Measurements from ENCODE around the gene CMSS1.

Gene CMSS1

DNA sequence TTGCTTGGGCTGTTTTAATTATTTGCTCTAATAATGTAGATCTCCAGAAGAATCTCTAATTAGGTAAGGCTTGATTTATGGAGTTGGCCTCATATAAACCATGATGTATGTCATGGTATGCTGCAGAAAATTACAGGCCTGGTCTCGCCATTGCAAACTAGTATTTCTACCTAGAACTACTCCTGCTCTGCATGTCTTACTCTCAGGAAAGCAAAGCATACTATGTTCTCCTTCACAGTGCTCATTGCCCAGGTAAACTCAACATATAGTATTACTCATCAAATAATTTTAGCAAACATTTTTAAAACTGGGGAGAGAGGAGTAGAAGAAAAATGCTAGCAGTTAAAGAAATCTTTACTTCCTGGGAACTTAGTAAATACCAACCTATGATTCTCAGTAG is 205.9 kb downstream of the CMSS1 start:
- Mint-ChIP-seq H3K4me1 (peaks cover 1% of the 10 kb centered on the region), H3K27ac (no peak overlapping the region), H3K27me3 (no peaks in the 10 kb centered on the region), H3K4me3 (no peak overlapping the region), H3K9me3 (no peaks in the 10 kb centered on the region), H3K36me3 (peaks cover 5% of the 10 kb centered on the region)

DNA sequence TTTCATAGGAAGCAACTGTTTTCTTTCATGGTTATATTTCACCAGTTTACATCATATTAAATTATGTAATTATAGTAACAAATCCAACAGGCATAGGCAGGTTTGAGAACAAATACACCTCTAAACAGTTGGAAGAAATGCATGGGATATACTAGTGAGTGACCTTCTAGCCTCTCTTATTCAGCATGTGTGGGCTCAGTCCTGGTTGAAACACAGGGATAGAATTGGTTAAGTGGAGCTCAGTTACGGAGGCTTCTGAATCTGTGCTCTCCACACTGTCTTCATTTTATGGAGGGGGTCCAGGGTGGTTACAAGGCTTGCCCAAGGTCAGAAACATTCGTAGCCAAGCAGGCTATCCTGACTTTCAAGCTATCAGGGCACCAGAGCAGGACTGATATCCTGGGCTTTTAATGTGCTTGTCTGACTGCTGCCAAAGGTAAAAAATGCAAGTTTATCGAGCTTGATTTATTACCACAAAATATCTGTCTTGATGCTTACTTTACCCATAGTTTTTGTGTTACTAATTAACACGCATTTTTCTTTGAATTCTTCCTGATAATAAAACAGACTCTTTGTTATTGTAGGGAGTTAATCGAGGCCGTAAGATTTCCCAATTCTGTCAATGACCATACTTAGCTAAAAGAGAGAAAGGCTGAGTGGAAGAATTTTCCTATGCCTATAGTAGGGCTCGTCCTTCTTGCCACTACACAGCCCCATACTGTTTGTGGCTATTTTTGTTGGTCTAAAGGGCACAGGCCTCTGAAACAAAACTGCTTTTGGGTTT is 207.1 kb downstream of the CMSS1 start:
- H3K27me3 Mint-ChIP-seq = no peaks in the 10 kb centered on the region
- peaks cover 5% of the 10 kb centered on the region for H3K36me3 Mint-ChIP-seq
- H3K27ac Mint-ChIP-seq = no peak overlapping the region
- no peaks in the 10 kb centered on the region for H3K4me1 Mint-ChIP-seq
- H3K9me3 Mint-ChIP-seq = no peaks in the 10 kb centered on the region
- H3K4me3 Mint-ChIP-seq = no peak overlapping the region

DNA sequence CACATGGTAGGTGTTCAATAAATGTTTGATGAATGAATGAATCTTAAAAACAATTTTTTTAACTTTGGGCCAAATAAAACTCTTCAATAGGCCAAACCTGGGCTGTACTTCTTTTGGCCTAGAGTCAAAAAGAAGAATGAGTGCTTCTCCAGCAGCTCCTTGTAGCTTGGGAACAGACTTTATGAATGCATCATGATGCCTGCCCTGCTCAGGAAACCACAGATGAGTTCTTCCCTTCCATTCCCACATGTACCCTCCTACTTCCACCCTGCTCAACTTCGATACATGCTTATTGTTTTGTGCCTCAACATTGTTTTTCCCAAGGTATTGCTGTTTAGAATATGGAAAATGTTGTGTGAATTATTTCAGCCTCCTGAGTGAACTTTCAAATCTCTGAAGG is 209.7 kb downstream of the CMSS1 start:
- H3K4me3 Mint-ChIP-seq = no peak overlapping the region
- H3K27ac Mint-ChIP-seq = no peak overlapping the region
- H3K4me1 Mint-ChIP-seq = peaks cover 4% of the 10 kb centered on the region
- no peaks in the 10 kb centered on the region for H3K27me3 Mint-ChIP-seq
- peaks cover 11% of the 10 kb centered on the region for H3K36me3 Mint-ChIP-seq
- H3K9me3 Mint-ChIP-seq = no peaks in the 10 kb centered on the region

DNA sequence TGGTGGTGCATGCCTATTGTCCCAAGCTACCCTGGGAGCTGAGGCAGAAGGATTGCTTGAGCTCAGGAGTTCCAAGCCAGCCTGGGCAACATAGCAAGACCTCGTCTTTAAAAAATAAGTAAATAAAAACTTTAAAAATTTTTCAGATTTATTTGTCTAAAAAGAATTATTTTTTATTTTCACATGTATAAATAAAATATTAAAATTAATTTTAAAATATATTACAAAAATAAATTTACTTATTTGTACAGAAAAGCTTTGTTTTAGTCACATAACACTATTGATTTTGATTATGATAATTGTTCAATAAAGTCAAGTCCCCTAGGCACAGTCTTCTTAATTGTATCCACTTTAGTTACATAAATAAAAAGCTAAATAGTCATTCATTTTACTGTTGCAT is 211.4 kb downstream of the CMSS1 start:
- H3K4me1 Mint-ChIP-seq = peaks cover 4% of the 10 kb centered on the region
- no peaks in the 10 kb centered on the region for H3K9me3 Mint-ChIP-seq
- no peaks in the 10 kb centered on the region for H3K27me3 Mint-ChIP-seq
- no peak overlapping the region for H3K27ac Mint-ChIP-seq
- no peak overlapping the region for H3K4me3 Mint-ChIP-seq
- peaks cover 10% of the 10 kb centered on the region for H3K36me3 Mint-ChIP-seq

DNA sequence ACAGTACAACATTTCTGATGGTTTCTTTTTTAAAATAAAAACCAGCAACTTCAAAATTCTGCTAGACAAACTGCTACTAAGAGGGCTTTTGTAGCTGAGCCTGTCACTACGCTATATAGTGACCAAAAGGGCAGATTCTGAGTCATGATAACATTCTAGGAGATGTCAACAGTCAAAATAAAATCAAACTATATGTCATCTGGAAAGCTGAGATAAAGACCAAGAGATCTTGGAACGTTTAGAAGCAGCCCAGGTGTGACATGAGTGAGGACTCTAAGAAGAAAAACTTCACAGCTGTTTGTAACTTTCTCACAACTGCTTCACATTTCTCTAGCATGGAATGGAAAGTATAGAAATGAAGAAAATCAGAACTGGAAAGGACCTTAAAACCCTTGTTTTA is 212.0 kb downstream of the CMSS1 start:
- Mint-ChIP-seq H3K9me3 (no peaks in the 10 kb centered on the region), H3K27me3 (no peaks in the 10 kb centered on the region), H3K4me3 (no peak overlapping the region)

DNA sequence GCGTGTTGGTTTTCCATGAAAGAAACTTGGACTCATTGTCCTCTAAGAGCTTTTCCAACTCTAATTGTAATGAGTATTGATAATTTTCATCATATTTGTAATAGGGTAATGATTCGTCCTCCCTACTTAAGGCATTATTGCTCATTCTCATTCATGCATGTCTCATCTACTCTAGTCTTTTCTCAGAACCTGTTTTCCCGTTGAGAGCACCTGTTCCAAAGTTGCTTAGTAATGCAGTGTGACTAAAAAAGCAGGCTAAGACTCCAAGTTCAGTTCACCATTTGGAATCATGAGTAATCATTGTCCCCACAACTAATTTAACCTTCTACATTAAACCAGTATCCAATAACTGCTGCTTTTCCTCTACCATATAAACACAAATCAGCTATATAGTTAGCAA is 212.7 kb downstream of the CMSS1 start:
- no peaks in the 10 kb centered on the region for H3K9me3 Mint-ChIP-seq
- no peak overlapping the region for H3K4me3 Mint-ChIP-seq
- H3K27ac Mint-ChIP-seq = no peak overlapping the region
- peaks cover 4% of the 10 kb centered on the region for H3K4me1 Mint-ChIP-seq
- H3K36me3 Mint-ChIP-seq = peaks cover 10% of the 10 kb centered on the region
- no peaks in the 10 kb centered on the region for H3K27me3 Mint-ChIP-seq

More for the DNA sequence above, 212.0 kb downstream of the CMSS1 start:
- H3K27ac Mint-ChIP-seq = no peak overlapping the region
- peaks cover 10% of the 10 kb centered on the region for H3K36me3 Mint-ChIP-seq
- peaks cover 4% of the 10 kb centered on the region for H3K4me1 Mint-ChIP-seq

DNA sequence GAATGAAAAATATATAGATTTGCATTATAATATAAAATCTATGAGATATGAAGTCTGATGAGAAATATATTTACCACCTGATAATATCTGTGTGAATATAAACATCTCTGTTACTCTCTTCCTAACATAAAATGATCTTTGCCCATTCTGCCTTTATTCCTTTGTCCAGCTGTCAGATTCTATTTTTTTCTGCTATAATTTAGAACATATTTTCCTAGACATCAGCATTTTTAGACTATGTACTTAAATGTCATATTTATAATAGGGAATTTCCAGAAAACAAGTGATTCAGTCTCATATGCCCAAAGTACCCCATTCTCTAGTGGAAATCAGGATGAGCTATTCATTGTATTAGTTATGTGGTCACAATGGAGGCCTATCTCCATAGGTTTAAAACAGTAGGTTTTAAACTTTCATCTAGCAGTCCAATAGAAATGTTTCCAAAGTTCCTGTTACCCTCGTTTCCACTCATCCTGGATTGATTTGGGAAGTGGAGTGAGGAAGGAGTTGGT is 213.3 kb downstream of the CMSS1 start:
- H3K4me1 Mint-ChIP-seq = peaks cover 4% of the 10 kb centered on the region
- peaks cover 10% of the 10 kb centered on the region for H3K36me3 Mint-ChIP-seq
- H3K4me3 Mint-ChIP-seq = no peak overlapping the region
- H3K27me3 Mint-ChIP-seq = no peaks in the 10 kb centered on the region
- no peak overlapping the region for H3K27ac Mint-ChIP-seq
- H3K9me3 Mint-ChIP-seq = no peaks in the 10 kb centered on the region

DNA sequence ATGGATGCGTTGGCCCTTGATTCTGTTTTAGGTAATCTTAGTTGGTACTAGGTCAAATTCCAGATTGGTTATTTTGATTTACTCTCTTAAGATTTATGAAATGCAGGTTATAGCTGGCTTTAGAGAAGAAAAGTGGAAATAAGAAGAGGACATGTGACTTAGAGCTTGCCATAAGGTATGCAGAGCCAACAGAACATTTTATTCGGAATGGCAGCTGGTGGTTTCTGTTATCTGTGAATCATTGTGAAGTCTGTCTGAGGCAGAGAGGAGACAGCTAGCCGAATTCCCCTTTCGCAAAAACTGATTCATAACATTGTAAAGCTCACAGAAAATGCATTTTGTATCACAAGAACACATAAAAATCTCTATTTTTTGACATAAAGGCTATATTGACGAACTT is 214.6 kb downstream of the CMSS1 start:
- Mint-ChIP-seq H3K27ac (no peak overlapping the region), H3K27me3 (no peaks in the 10 kb centered on the region), H3K36me3 (peaks cover 10% of the 10 kb centered on the region), H3K4me3 (no peak overlapping the region), H3K4me1 (peaks cover 4% of the 10 kb centered on the region), H3K9me3 (no peaks in the 10 kb centered on the region)

DNA sequence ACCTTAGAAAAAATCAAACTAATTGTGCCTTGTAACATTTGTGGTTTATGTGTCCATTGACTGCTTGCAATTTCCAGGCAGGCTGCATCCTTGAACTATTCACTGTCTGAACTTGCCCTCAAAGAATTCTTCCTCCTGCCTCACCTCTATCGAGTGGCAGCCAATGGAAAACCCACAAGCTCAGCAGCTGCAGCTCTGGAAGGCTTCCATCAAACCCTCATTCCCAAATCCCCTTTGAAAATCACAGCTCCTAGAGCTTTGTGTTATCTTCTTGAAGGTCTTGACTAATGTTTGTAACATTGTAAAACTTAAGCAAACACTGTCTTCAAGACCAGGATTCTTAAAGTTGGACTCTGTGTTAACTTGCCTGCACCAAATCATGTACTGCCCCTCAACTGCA is 215.5 kb downstream of the CMSS1 start:
- Mint-ChIP-seq H3K27me3 (no peaks in the 10 kb centered on the region), H3K9me3 (no peaks in the 10 kb centered on the region), H3K27ac (no peak overlapping the region), H3K4me1 (peaks cover 4% of the 10 kb centered on the region), H3K36me3 (peaks cover 10% of the 10 kb centered on the region), H3K4me3 (no peak overlapping the region)

DNA sequence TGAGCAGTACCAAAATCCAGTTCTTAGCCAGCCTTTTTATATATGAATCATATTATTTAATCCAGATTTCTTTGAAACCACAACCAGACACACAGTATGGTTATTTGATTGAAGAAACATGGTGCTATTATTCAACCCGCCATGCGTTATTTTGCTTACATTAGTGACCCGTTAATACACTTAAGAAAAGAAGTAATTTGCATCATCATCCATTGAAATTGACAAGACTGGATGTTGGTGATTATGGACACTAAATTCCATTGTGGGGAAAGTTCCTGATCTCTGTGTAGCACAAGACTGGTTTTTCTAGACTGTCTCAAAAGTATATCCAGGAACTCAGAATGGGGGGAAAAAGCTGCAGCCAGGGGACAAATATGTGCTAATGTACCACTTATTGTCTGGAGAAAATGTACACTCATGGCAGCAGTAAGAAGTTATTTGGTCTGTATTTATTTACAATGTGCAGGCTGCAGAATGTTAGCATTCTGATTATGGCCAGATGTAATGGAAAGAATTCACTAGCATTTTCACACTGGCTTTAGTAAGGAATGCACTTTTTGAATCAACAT is 216.3 kb downstream of the CMSS1 start:
- Mint-ChIP-seq H3K36me3 (peaks cover 10% of the 10 kb centered on the region), H3K4me1 (peaks cover 4% of the 10 kb centered on the region), H3K27ac (no peak overlapping the region), H3K4me3 (no peak overlapping the region), H3K27me3 (no peaks in the 10 kb centered on the region), H3K9me3 (no peaks in the 10 kb centered on the region)

DNA sequence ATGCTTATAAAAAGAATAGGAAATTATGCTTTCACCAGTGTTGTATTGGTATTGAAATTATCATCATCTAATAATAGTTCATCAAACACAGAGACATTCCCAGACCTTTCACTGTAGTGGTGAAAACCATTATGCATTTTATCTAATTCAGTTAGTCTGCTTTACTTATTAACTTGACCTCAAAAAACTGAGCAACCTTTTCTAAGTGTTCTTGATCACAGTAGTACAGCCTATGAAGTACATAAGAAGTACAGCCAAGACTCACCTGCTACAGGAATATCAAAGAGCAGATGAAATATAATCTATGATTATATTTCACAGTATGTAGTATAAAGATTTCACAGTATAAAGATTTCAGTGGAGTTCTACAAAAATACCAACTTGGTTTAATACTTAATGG is 221.4 kb downstream of the CMSS1 start:
- peaks cover 2% of the 10 kb centered on the region for H3K36me3 Mint-ChIP-seq
- no peak overlapping the region for H3K4me3 Mint-ChIP-seq
- H3K27me3 Mint-ChIP-seq = no peaks in the 10 kb centered on the region
- no peak overlapping the region for H3K27ac Mint-ChIP-seq
- H3K9me3 Mint-ChIP-seq = no peaks in the 10 kb centered on the region
- no peaks in the 10 kb centered on the region for H3K4me1 Mint-ChIP-seq

DNA sequence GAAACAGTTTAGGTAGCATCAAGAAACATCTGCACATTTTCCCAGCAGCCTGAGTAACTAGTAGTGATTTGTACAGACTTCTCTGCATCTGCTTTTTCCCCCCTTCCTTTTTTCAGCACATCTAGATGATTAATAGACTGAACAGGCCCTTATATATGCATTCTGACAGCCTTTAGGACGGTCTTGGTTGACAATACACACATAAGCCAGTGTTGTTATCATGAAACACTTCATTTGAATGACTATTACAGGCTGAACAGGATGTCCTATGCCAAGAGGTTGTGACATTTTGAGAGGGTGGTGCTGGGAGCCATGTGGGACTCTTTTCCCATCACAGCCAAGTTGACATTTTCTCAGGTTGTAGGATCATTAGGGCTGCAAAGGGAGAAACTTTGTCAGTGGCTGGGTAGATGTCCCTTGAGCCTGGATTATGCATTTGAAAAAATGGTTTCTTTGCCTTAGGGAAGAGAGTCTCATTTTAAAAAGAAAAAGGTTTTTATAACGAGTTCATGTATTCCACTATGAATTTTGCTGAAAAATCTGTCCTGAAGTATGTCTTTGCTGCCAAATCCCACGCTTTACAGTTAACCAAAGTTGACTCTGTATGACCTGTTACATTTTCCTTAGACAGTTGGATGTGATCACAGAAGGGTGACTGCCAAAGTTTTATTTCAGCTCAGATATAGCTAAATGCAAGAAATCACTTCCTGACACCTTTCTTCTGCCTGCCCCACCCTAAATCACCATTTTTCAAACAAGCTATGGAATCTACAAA is 223.0 kb downstream of the CMSS1 start:
- no peaks in the 10 kb centered on the region for H3K9me3 Mint-ChIP-seq
- H3K36me3 Mint-ChIP-seq = peaks cover 2% of the 10 kb centered on the region
- no peaks in the 10 kb centered on the region for H3K27me3 Mint-ChIP-seq
- no peak overlapping the region for H3K4me3 Mint-ChIP-seq
- H3K27ac Mint-ChIP-seq = no peak overlapping the region
- H3K4me1 Mint-ChIP-seq = no peaks in the 10 kb centered on the region

DNA sequence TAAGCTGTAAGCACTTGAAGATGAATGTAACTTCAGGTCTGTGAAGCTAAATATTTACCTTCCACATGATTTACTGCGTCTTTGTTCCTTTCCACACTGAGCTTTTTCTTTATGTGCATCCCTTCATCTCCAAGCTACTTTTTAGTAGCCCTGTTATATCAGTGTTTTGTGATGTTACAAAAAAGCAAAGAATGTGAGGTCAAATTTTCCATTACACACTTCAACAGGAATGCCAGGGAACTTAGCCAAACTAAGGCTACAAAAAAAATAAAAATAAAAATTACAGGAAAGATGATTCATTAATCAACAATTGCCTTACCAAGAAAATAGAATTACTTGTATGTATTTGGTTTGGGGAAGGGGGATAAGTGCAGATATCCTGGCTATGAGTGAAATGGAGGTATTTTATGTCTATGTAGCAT is 223.7 kb downstream of the CMSS1 start:
- H3K36me3 Mint-ChIP-seq = peaks cover 2% of the 10 kb centered on the region
- no peak overlapping the region for H3K27ac Mint-ChIP-seq
- H3K4me1 Mint-ChIP-seq = no peaks in the 10 kb centered on the region
- H3K9me3 Mint-ChIP-seq = no peaks in the 10 kb centered on the region
- no peak overlapping the region for H3K4me3 Mint-ChIP-seq
- no peaks in the 10 kb centered on the region for H3K27me3 Mint-ChIP-seq

DNA sequence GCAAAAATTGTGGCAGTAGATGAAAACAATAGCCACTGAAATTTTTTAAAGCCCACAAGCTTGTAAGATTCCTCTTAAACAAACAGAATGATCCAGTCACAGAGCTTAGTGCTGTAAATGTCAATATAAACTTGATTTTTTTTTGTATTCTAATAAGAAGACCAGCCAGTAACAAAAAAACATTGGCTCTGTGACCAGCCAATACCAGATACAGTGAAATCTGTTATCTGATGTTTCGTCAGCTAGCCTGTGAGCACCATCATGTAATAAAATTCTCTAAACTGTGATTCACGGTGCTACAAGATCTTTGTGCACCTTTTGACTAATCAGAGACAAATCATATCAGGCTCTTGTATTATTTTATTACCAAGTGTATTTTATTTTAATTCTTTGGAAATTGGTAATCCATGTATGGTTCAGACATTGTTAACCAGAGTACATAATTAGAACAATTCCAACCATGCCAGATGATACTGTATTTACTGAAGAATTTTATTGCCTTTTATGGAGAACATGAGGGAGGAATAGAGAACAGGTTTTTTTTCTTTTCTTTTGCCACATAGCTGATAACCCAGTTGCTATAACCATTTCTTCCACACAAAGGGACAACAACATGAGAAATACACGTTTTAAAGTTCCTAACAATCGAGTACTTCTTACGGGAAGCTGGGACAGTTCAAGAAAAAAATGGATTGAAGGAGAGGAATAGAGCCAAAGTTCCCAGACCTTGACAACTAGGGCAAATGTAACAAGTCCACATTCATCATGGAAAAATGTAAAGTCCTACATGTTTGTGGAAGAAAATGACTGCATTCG is 224.7 kb downstream of the CMSS1 start:
- no peak overlapping the region for H3K4me3 Mint-ChIP-seq
- no peaks in the 10 kb centered on the region for H3K27me3 Mint-ChIP-seq
- H3K9me3 Mint-ChIP-seq = no peaks in the 10 kb centered on the region
- no peak overlapping the region for H3K27ac Mint-ChIP-seq
- peaks cover 2% of the 10 kb centered on the region for H3K36me3 Mint-ChIP-seq
- peaks cover 2% of the 10 kb centered on the region for H3K4me1 Mint-ChIP-seq

DNA sequence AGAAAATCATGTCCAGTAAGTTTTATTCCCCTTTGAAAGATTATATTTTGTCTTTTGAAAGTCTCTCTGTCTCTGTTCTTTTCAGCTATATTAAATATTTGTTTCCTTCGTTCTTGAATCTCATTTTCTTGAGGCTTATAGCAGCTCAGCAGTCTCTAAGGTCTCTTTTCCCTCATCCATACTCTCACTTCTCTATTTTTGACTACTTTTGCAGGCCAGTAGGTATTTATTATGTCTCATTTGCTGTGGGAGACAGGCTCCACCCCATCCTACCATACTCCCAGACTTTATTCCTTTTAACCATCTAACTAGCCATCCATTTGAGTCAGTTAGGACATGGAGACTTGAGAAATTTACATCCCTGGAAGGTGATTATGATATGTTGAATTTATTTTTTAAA is 225.6 kb downstream of the CMSS1 start:
- H3K4me1 Mint-ChIP-seq = peaks cover 6% of the 10 kb centered on the region
- H3K9me3 Mint-ChIP-seq = no peaks in the 10 kb centered on the region
- no peak overlapping the region for H3K27ac Mint-ChIP-seq
- H3K27me3 Mint-ChIP-seq = no peaks in the 10 kb centered on the region
- H3K36me3 Mint-ChIP-seq = peaks cover 2% of the 10 kb centered on the region
- H3K4me3 Mint-ChIP-seq = no peak overlapping the region

All from activated naive CD4-positive, alpha-beta T cell treated with anti-CD3 and anti-CD28 coated beads, Interleukin-2, amount 50 U/mL, for 24 hours (primary cell).